ENCODE measurements around the gene RAD51B. TPM values are rescaled to one million over a fixed set of nuclear protein-coding genes. Genes with fewer than 3 reads are reported as not detected.

The RAD51B gene
- total and polyA plus RNA-seq, 9 of the 15 experiments (the other 6 are each of a cell fraction or from before 2014, with no cell fraction given) = 8.5 to 17.3 (median 11.3) TPM

DNA sequence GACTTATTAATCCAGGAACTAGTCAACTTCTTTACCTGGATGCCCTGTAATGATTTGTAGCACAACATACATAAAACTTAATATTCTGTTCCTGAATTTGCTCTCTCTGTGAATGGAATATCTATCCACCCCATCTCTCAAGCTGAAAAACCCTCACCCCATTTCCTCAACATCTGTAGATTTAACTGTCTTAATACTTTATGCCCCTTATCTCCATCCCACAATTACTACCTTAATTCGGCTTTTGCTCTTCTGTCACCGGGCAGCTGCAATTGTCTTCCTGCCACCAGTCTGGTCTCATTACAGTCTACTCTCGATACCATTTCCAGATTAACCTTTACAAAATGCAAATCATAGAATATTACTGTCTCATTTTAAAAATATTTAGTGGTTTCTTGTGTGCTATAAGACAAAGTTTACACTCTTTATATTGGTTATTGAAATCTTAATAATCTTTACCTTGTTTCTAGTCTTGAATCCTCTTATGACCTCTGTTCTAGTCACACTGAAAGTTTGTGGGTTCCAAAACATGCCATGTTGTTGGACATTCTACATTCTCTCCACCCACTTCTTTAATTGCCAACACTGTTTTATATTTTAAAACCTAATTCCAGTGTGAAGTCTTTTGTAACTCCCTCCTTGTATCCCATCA, 347.3 kb downstream of the RAD51B start:
- Histone ChIP-seq H3K4me3 (no peak overlapping the region), H3K9ac (ENCODE audit: insufficient read depth in 1 of 2, low read depth in 2 of 2, low read length in 2 of 2) (no peak overlapping the region), H3K9me1 (ENCODE audit: control insufficient read depth, insufficient read depth, low read length) (no peaks in the 10 kb centered on the region), H2AFZ (ENCODE audit: low read depth, low read length) (no peak overlapping the region), H3K27me3 (ENCODE audit: control insufficient read depth in 2 of 2, insufficient read depth in 2 of 2, low read length in 2 of 2) (no peaks in the 10 kb centered on the region), H3K4me1 (replicated peaks in 1 of 2; ENCODE audit: control insufficient read depth in 2 of 2, insufficient read depth in 2 of 2, low read length in 2 of 2) (no peaks in the 10 kb centered on the region), H3K27ac (ENCODE audit: extremely low read depth, low read depth, low read length) (no peak overlapping the region), H3K79me2 (ENCODE audit: control insufficient read depth, insufficient read depth, low read length) (no peaks in the 10 kb centered on the region), H3K4me2 (ENCODE audit: insufficient read depth, low read length) (no peak overlapping the region), H3K9me3 (replicated peaks; ENCODE audit: control insufficient read depth, insufficient read depth, low read depth, low read length) (no peaks in the 10 kb centered on the region), H4K20me1 (replicated peaks; ENCODE audit: control insufficient read depth, insufficient read depth, low read length) (no peaks in the 10 kb centered on the region), H3K36me3 (ENCODE audit: control insufficient read depth, insufficient read depth, low read length) (no peaks in the 10 kb centered on the region)
- in situ Hi-C loops (cut with MboI) (no loop called here), intact Hi-C loops (cut with micrococcal nuclease) (no loop called here)
- ChIA-PET CTCF (ENCODE audit: low intra/inter-chr PET ratio) (no interaction called here), POLR2A (interaction anchor here (1.5 kb wide), 1 partner anchor 12 kb away, joined by 3 read pairs; no protein-coding TSS in a partner anchor)
- no peak for DNase-seq (ENCODE audit: extremely low read depth in 1 of 4, low spot score in 3 of 4)
- no peak for ATAC-seq
- 35% methylated on average over 3 of the region's 3 CpGs for WGBS (ENCODE audit: insufficient coverage, low coverage, missing lambda C conversion rate)
- FAIRE-seq = no peak
- no TSS peak for BruUV-seq (replicated peaks)
- TF ChIP-seq ZBED1 (IDR thresholded peaks at IDR 0.05) (no peak), SRF (CRISPR knock-in tag; IDR thresholded peaks at IDR 0.05) (no peak), TBP (optimal IDR thresholded peaks at IDR 0.05; ENCODE audit: low read depth, low read length) (no peak), ZNF280B (CRISPR knock-in tag; IDR thresholded peaks at IDR 0.05) (no peak), ZNF586 (CRISPR knock-in tag; conservative IDR thresholded peaks at IDR 0.05) (no peak), MTF1 (CRISPR knock-in tag; IDR thresholded peaks at IDR 0.05; ENCODE audit: borderline replicate concordance) (no peak), KAT8 (IDR thresholded peaks at IDR 0.05; ENCODE audit: low read depth) (no peak), ZBTB33 (CRISPR knock-in tag; IDR thresholded peaks at IDR 0.05) (no peak), MAZ (CRISPR knock-in tag; conservative IDR thresholded peaks at IDR 0.05 in 1 of 2, IDR thresholded peaks at IDR 0.05 in 1 of 2) (no peak)
- TF ChIP-seq, protein P1, sequence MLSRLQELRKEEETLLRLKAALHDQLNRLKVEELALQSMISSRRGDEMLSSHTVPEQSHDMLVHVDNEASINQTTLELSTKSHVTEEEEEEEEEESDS (CRISPR knock-in tag; IDR thresholded peaks at IDR 0.05) = no peak

Measured in K562 (cell line).